ENCODE results near the gene SUPT20H.

DNA sequence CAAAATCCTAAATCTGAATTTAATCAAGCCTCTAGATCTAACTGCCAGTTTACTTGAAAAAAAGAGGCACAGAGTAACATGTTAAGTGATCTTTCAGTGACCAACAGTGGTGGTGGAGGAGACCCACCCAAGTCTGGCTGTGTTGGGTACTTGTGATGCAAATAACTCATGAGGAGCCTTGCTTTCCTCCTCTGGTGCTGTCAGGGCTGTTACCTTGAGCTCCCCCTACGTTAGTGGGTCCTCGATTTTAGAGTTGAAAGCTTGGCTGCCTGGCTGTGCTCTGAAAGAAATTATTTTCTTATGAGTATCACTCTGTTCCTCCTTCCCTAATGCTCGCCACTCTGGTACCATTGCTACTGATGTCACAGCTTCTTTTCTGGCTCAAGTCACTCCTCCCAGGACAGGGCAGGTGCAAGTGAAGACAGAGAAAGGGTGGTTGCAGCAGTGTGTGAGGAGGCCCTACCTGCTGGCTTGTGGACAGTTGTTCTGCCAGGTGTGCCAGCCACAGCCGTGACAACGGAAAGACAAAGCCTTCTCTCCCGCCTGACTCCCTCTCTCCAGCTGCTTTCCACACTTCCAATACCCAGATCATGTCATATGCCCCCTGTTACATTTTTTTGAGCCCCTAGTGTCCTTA lies 6.5 kb upstream of the SUPT20H start:
- TF ChIP-seq NFE2L2 (IDR thresholded peaks at IDR 0.05; ENCODE audit: low read depth, low read length) (no peak), MAZ (IDR thresholded peaks at IDR 0.05; ENCODE audit: borderline replicate concordance, low read depth, low read length) (no peak), CEBPB (IDR thresholded peaks at IDR 0.05; ENCODE audit: low read depth, low read length) (no peak), BHLHE40 (IDR thresholded peaks at IDR 0.05; ENCODE audit: low read depth, low read length) (no peak), MXI1 (IDR thresholded peaks at IDR 0.05; ENCODE audit: borderline replicate concordance, low read depth, low read length) (no peak), POLR2A (IDR thresholded peaks at IDR 0.05; ENCODE audit: low read depth, low read length) (no peak)
- TF ChIP-seq, protein P1, sequence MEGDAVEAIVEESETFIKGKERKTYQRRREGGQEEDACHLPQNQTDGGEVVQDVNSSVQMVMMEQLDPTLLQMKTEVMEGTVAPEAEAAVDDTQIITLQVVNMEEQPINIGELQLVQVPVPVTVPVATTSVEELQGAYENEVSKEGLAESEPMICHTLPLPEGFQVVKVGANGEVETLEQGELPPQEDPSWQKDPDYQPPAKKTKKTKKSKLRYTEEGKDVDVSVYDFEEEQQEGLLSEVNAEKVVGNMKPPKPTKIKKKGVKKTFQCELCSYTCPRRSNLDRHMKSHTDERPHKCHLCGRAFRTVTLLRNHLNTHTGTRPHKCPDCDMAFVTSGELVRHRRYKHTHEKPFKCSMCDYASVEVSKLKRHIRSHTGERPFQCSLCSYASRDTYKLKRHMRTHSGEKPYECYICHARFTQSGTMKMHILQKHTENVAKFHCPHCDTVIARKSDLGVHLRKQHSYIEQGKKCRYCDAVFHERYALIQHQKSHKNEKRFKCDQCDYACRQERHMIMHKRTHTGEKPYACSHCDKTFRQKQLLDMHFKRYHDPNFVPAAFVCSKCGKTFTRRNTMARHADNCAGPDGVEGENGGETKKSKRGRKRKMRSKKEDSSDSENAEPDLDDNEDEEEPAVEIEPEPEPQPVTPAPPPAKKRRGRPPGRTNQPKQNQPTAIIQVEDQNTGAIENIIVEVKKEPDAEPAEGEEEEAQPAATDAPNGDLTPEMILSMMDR (conservative IDR thresholded peaks at IDR 0.05; ENCODE audit: low read depth, low read length), result no peak

All from IMR-90 (cell line).